ENCODE measurements around the gene ZBTB20. TPM values are rescaled to one million over a fixed set of nuclear protein-coding genes. Genes with fewer than 3 reads are reported as not detected.

ZBTB20 gene
- polyA plus RNA-seq, 1 donor = 1.1 TPM

GRCh38 chr3:114444216-114444615 lies 702.9 kb downstream of the ZBTB20 start:
- no peak for DNase-seq

GRCh38 chr3:114442246-114442645 lies 704.8 kb downstream of the ZBTB20 start:
- Histone ChIP-seq H3K4me1 (ENCODE audit: control insufficient read depth, insufficient read depth, low read length) (no peaks in the 10 kb centered on the region), H3K9me3 (ENCODE audit: control insufficient read depth, low read depth, low read length) (no peaks in the 10 kb centered on the region), H3K27me3 (ENCODE audit: control insufficient read depth, insufficient read depth, low read length) (no peaks in the 10 kb centered on the region), H3K4me3 (ENCODE audit: low read length) (no peak overlapping the region), H3K27ac (ENCODE audit: low read length) (no peak overlapping the region), H3K36me3 (ENCODE audit: control insufficient read depth, insufficient read depth, low read length) (no peaks in the 10 kb centered on the region)
- no peak for DNase-seq

More at GRCh38 chr3:114444216-114444615, 702.9 kb downstream of the ZBTB20 start:
- 93% methylated on average over 2 of the region's 3 CpGs for WGBS (ENCODE audit: insufficient coverage, low lambda C conversion rate)
- Histone ChIP-seq H3K27ac (ENCODE audit: low read length) (no peak overlapping the region), H3K36me3 (ENCODE audit: control insufficient read depth, insufficient read depth, low read length) (no peaks in the 10 kb centered on the region), H3K4me3 (ENCODE audit: low read length) (no peak overlapping the region), H3K9me3 (ENCODE audit: control insufficient read depth, low read depth, low read length) (no peaks in the 10 kb centered on the region), H3K4me1 (ENCODE audit: control insufficient read depth, insufficient read depth, low read length) (no peaks in the 10 kb centered on the region), H3K27me3 (ENCODE audit: control insufficient read depth, insufficient read depth, low read length) (no peaks in the 10 kb centered on the region)

GRCh38 chr3:114441386-114441785 lies 705.7 kb downstream of the ZBTB20 start:
- DNase-seq = no peak
- Histone ChIP-seq H3K9me3 (ENCODE audit: control insufficient read depth, low read depth, low read length) (no peaks in the 10 kb centered on the region), H3K4me3 (ENCODE audit: low read length) (no peak overlapping the region), H3K4me1 (ENCODE audit: control insufficient read depth, insufficient read depth, low read length) (no peaks in the 10 kb centered on the region), H3K27ac (ENCODE audit: low read length) (no peak overlapping the region), H3K27me3 (ENCODE audit: control insufficient read depth, insufficient read depth, low read length) (no peaks in the 10 kb centered on the region), H3K36me3 (ENCODE audit: control insufficient read depth, insufficient read depth, low read length) (no peaks in the 10 kb centered on the region)
- WGBS (ENCODE audit: insufficient coverage, low lambda C conversion rate) = no CpG with 5 or more reads among the region's 10 CpGs

GRCh38 chr3:114440700-114441099 lies 706.4 kb downstream of the ZBTB20 start:
- no peaks in the 10 kb centered on the region for H3K36me3 ChIP-seq (ENCODE audit: control insufficient read depth, insufficient read depth, low read length)
- no peak for DNase-seq
- H3K27me3 ChIP-seq (ENCODE audit: control insufficient read depth, insufficient read depth, low read length) = no peaks in the 10 kb centered on the region
- 77% methylated on average over 2 of the region's 4 CpGs for WGBS (ENCODE audit: insufficient coverage, low lambda C conversion rate)
- no peak overlapping the region for H3K4me3 ChIP-seq (ENCODE audit: low read length)
- H3K27ac ChIP-seq (ENCODE audit: low read length) = no peak overlapping the region
- H3K4me1 ChIP-seq (ENCODE audit: control insufficient read depth, insufficient read depth, low read length) = no peaks in the 10 kb centered on the region
- H3K9me3 ChIP-seq (ENCODE audit: control insufficient read depth, low read depth, low read length) = no peaks in the 10 kb centered on the region

- Histone ChIP-seq H3K27me3 (ENCODE audit: control insufficient read depth, insufficient read depth, low read length) (no peaks in the 10 kb centered on the region), H3K36me3 (ENCODE audit: control insufficient read depth, insufficient read depth, low read length) (no peaks in the 10 kb centered on the region), H3K4me3 (ENCODE audit: low read length) (no peak overlapping the region), H3K27ac (ENCODE audit: low read length) (no peak overlapping the region), H3K9me3 (ENCODE audit: control insufficient read depth, low read depth, low read length) (no peaks in the 10 kb centered on the region), H3K4me1 (ENCODE audit: control insufficient read depth, insufficient read depth, low read length) (no peaks in the 10 kb centered on the region)
- WGBS (ENCODE audit: insufficient coverage, low lambda C conversion rate) = no CpG with 5 or more reads among the region's 1 CpG
- no peak for DNase-seq
Observed at GRCh38 chr3:114439284-114439683, 707.8 kb downstream of the ZBTB20 start.

GRCh38 chr3:114437897-114438296 lies 709.2 kb downstream of the ZBTB20 start:
- H3K4me1 ChIP-seq (ENCODE audit: control insufficient read depth, insufficient read depth, low read length) = no peaks in the 10 kb centered on the region
- H3K4me3 ChIP-seq (ENCODE audit: low read length) = no peak overlapping the region
- no peaks in the 10 kb centered on the region for H3K9me3 ChIP-seq (ENCODE audit: control insufficient read depth, low read depth, low read length)
- H3K36me3 ChIP-seq (ENCODE audit: control insufficient read depth, insufficient read depth, low read length) = no peaks in the 10 kb centered on the region
- no peak overlapping the region for H3K27ac ChIP-seq (ENCODE audit: low read length)
- no peak for DNase-seq
- WGBS (ENCODE audit: insufficient coverage, low lambda C conversion rate) = no CpG with 5 or more reads among the region's 2 CpGs
- no peaks in the 10 kb centered on the region for H3K27me3 ChIP-seq (ENCODE audit: control insufficient read depth, insufficient read depth, low read length)

- Histone ChIP-seq H3K4me3 (ENCODE audit: low read length) (no peak overlapping the region), H3K9me3 (ENCODE audit: control insufficient read depth, low read depth, low read length) (no peaks in the 10 kb centered on the region), H3K27me3 (ENCODE audit: control insufficient read depth, insufficient read depth, low read length) (no peaks in the 10 kb centered on the region), H3K36me3 (ENCODE audit: control insufficient read depth, insufficient read depth, low read length) (no peaks in the 10 kb centered on the region), H3K27ac (ENCODE audit: low read length) (no peak overlapping the region), H3K4me1 (ENCODE audit: control insufficient read depth, insufficient read depth, low read length) (no peaks in the 10 kb centered on the region)
- 100% methylated on average over 1 of the region's 2 CpGs for WGBS (ENCODE audit: insufficient coverage, low lambda C conversion rate)
- DNase-seq = no peak
Observed at GRCh38 chr3:114436182-114436581, 710.9 kb downstream of the ZBTB20 start.

- Histone ChIP-seq H3K27me3 (ENCODE audit: control insufficient read depth, insufficient read depth, low read length) (no peaks in the 10 kb centered on the region), H3K9me3 (ENCODE audit: control insufficient read depth, low read depth, low read length) (no peaks in the 10 kb centered on the region), H3K27ac (ENCODE audit: low read length) (no peak overlapping the region), H3K36me3 (ENCODE audit: control insufficient read depth, insufficient read depth, low read length) (no peaks in the 10 kb centered on the region), H3K4me1 (ENCODE audit: control insufficient read depth, insufficient read depth, low read length) (no peaks in the 10 kb centered on the region), H3K4me3 (ENCODE audit: low read length) (no peak overlapping the region)
- no CpG with 5 or more reads among the region's 5 CpGs for WGBS (ENCODE audit: insufficient coverage, low lambda C conversion rate)
- no peak for DNase-seq
Observed at GRCh38 chr3:114435386-114436115, 711.5 kb downstream of the ZBTB20 start.

- WGBS (ENCODE audit: insufficient coverage, low lambda C conversion rate) = no CpG with 5 or more reads among the region's 2 CpGs
- no peak for DNase-seq
- H3K36me3 ChIP-seq (ENCODE audit: control insufficient read depth, insufficient read depth, low read length) = no peaks in the 10 kb centered on the region
- no peak overlapping the region for H3K27ac ChIP-seq (ENCODE audit: low read length)
- no peaks in the 10 kb centered on the region for H3K27me3 ChIP-seq (ENCODE audit: control insufficient read depth, insufficient read depth, low read length)
- no peak overlapping the region for H3K4me3 ChIP-seq (ENCODE audit: low read length)
- no peaks in the 10 kb centered on the region for H3K9me3 ChIP-seq (ENCODE audit: control insufficient read depth, low read depth, low read length)
- no peaks in the 10 kb centered on the region for H3K4me1 ChIP-seq (ENCODE audit: control insufficient read depth, insufficient read depth, low read length)
Observed at GRCh38 chr3:114432310-114432709, 714.8 kb downstream of the ZBTB20 start.

GRCh38 chr3:114428044-114428595 lies 719.0 kb downstream of the ZBTB20 start:
- no peak overlapping the region for H3K4me3 ChIP-seq (ENCODE audit: low read length)
- no peaks in the 10 kb centered on the region for H3K36me3 ChIP-seq (ENCODE audit: control insufficient read depth, insufficient read depth, low read length)
- H3K4me1 ChIP-seq (ENCODE audit: control insufficient read depth, insufficient read depth, low read length) = no peaks in the 10 kb centered on the region
- H3K9me3 ChIP-seq (ENCODE audit: control insufficient read depth, low read depth, low read length) = no peaks in the 10 kb centered on the region
- H3K27me3 ChIP-seq (ENCODE audit: control insufficient read depth, insufficient read depth, low read length) = no peaks in the 10 kb centered on the region
- DNase-seq = no peak
- 100% methylated on average over 1 of the region's 5 CpGs for WGBS (ENCODE audit: insufficient coverage, low lambda C conversion rate)
- no peak overlapping the region for H3K27ac ChIP-seq (ENCODE audit: low read length)
